BE2C (cell line): ENCODE results near the gene TNFSF10.
"Not testable (repeated sequence)": the region's sequence is repeated elsewhere in the genome, so short reads cannot be mapped to it uniquely, and the experiment has no call there.

Experiments
- DNase-seq: peaks from one replicate; pipeline ENCODE4 v3.0.0-alpha.2; 2020
- H3K27me3 ChIP-seq: fragments of 250-450 bp; sonication (Bioruptor Pico); 2 replicates; pipeline ENCODE4 v1.5.1; 2020; ENCODE audit warnings: mild to moderate bottlenecking
- H3K36me3 ChIP-seq: fragments of 250-450 bp; sonication (Bioruptor Pico); 2 replicates; pipeline ENCODE4 v1.5.1; 2020; ENCODE audit warnings: mild to moderate bottlenecking
- H3K4me1 ChIP-seq: fragments of 250-450 bp; sonication (Bioruptor Pico); 2 replicates; pipeline ENCODE4 v1.5.1; 2020
- H3K4me3 ChIP-seq: 2 replicates; pipeline ENCODE4 v1.5.1; 2011; ENCODE audit warnings: low read depth, low read length
- H3K9me3 ChIP-seq: fragments of 250-450 bp; sonication (Bioruptor Pico); 2 replicates; pipeline ENCODE4 v1.5.1; 2020
- TF ChIP-seq, protein P1 (sequence below): IDR thresholded peaks from 2 replicates; pipeline ENCODE4 v1.5.1; 2012; ENCODE audit warnings: mild to moderate bottlenecking, low read depth, low read length

The TNFSF10 gene

GRCh38 chr3:172513488-172513887, 9.7 kb downstream of the TNFSF10 start:
- Histone ChIP-seq H3K36me3 (no peaks in the 10 kb centered on the region), H3K27me3 (peaks cover 9% of the 10 kb centered on the region), H3K4me1 (no peaks in the 10 kb centered on the region), H3K9me3 (no peaks in the 10 kb centered on the region), H3K4me3 (no peak overlapping the region)
- TF ChIP-seq, protein P1, sequence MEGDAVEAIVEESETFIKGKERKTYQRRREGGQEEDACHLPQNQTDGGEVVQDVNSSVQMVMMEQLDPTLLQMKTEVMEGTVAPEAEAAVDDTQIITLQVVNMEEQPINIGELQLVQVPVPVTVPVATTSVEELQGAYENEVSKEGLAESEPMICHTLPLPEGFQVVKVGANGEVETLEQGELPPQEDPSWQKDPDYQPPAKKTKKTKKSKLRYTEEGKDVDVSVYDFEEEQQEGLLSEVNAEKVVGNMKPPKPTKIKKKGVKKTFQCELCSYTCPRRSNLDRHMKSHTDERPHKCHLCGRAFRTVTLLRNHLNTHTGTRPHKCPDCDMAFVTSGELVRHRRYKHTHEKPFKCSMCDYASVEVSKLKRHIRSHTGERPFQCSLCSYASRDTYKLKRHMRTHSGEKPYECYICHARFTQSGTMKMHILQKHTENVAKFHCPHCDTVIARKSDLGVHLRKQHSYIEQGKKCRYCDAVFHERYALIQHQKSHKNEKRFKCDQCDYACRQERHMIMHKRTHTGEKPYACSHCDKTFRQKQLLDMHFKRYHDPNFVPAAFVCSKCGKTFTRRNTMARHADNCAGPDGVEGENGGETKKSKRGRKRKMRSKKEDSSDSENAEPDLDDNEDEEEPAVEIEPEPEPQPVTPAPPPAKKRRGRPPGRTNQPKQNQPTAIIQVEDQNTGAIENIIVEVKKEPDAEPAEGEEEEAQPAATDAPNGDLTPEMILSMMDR, result no peak
- no peak for DNase-seq

DNA sequence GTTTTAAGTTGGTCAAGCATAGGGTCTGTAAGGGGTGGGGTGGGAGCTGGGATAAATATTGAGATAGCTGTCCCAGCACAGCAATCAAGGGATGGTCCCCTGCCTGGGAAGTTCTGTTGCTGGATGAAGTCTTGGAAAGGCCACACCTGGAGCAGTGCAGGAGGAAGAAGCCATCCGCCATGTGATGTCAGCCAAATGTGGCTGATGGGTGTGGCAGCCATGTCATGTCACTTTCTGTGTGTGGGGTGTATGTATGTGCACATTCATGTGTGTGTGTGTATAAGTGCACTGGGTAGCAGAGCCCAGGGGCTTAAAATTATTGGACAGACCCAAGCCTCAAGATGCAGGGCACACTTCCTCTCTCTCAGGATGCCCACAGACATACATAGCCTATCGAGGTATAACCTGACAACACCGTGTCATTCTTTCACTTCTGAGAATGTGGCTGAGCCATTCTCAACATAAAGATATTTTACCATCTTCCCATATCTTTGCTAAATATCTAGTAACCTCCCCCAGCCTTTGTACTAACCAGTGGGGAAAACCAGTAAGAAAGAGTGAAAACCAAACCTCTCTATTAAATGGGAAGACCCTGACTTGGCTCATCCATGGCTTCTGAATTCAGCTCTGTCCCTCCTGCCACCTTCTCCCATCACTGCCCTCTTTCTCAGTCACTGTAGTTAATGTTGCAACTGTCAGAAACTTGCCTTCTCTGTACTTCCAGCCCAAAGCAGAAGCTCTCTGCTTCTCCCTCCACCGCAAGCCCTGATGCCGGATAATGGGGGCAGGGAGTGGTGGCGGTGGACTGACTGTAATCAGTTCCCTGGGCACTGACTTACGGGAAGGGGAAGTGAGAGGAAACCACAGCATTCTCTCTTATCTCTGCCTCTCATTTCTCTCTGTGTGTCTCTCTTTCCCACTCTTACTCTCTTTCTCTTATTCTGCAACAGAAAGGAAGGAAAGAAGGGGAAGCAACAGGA, 11.2 kb downstream of the TNFSF10 start:
- Histone ChIP-seq H3K9me3 (no peaks in the 10 kb centered on the region), H3K4me3 (no peak overlapping the region), H3K4me1 (no peaks in the 10 kb centered on the region), H3K36me3 (no peaks in the 10 kb centered on the region), H3K27me3 (peaks cover 6% of the 10 kb centered on the region)
- DNase-seq, result no peak
- TF ChIP-seq, protein P1, result no peak

DNA sequence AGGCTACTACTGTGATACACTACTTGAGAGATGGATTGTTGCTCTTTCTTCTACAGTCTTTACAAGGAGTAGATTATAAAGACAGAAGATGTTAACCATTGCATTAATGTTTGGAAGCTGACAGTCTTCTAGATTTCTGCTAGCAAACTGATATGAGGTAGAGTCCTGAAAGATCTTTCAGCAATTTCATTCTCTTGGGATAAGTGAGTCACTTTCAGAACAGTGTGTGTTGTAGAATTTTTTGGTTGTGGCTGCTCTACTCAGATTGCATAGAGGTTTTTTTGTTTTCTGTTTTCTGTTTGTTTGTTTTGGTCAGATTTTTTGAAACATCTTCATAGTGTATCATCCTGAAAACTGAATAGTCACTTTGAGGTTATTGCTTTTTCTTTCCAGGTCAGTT, 17.1 kb downstream of the TNFSF10 start:
- H3K4me3 ChIP-seq, result no peak overlapping the region
- TF ChIP-seq, protein P1, result no peak
- H3K4me1 ChIP-seq, result no peaks in the 10 kb centered on the region
- DNase-seq, result no peak
- peaks cover 4% of the 10 kb centered on the region; the same call in 1 of the 2 replicates for H3K27me3 ChIP-seq
- no peaks in the 10 kb centered on the region for H3K9me3 ChIP-seq
- no peaks in the 10 kb centered on the region for H3K36me3 ChIP-seq

DNA sequence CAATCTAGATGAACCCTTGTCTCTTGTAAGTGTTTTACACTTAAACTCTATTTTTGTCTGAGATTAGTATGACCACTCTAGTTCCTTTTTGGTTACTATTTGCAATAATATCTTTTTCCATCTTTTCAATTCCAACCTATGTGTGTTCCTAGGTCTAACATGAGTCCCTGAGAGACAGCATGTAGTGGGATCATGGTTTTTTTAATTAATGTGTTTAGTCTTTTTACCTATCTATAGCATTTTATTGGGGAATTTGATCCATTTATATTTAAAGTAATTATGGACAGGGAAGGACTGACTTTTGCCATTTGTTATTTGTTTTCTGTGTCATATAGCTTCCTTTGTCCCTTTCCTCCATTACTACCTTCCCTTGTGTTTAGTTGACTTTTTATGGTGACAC, 21.7 kb downstream of the TNFSF10 start:
- no peak for DNase-seq
- Histone ChIP-seq H3K4me3 (no peak overlapping the region), H3K27me3 (peaks cover 5% of the 10 kb centered on the region), H3K9me3 (no peaks in the 10 kb centered on the region), H3K36me3 (no peaks in the 10 kb centered on the region), H3K4me1 (no peaks in the 10 kb centered on the region)
- TF ChIP-seq, protein P1, result no peak

DNA sequence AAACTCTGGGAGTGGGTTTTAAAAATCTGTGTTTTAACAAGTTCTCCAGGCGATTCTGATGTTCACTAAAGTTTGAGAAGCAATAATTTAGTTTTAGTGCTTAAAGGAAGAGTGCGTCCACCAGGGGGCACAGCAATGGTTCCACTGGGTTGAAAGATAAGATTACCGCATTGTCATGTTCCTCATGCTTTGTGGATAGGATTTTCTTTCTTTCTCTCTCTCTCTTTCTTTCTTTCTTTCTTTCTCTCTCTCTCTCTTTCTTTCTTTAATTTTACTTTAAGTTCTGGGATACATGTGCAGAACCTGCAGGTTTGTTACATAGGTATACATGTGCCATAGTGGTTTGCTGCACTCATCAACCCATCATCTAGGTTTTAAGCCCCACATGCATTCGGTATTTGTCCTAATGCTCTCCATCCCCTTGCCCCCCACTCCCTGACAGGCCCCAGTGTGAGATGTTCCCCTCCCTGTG, 33.0 kb downstream of the TNFSF10 start:
- peak; percentile 75 for DNase-seq
- TF ChIP-seq, protein P1, result peak; percentile 84
- H3K27me3 ChIP-seq, result peaks cover 16% of the 10 kb centered on the region
- H3K36me3 ChIP-seq, H3K9me3 ChIP-seq, H3K4me3 ChIP-seq, H3K4me1 ChIP-seq: not testable (repeated sequence)

DNA sequence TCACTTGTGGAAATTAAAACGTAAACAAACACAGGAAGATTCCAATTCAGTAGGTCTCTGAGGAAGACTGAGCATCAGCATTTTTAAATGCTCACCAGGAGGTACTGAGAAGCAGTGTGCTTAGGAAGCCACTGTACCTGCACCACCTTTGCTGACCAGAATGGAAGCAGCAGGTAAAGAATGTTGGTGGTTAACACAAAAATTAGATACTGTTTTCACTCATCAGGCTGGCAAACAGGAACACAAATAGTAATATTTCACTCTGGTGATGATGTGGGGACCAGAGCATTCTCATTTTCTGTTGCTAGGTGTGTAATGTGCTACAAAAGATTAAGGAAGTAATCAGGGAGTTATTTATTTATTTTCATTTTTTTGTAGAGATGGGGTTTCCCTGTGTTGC, 45.1 kb downstream of the TNFSF10 start:
- no peaks in the 10 kb centered on the region for H3K9me3 ChIP-seq
- H3K36me3 ChIP-seq, result no peaks in the 10 kb centered on the region
- DNase-seq, result no peak
- no peak overlapping the region for H3K4me3 ChIP-seq
- H3K4me1 ChIP-seq, result no peaks in the 10 kb centered on the region
- TF ChIP-seq, protein P1, result no peak
- H3K27me3 ChIP-seq, result no peaks in the 10 kb centered on the region
